Measurements from ENCODE around the gene SNRK. TPM values are rescaled to one million over a fixed set of nuclear protein-coding genes. Genes with fewer than 3 reads are reported as not detected.

SNRK gene
- total and polyA plus RNA-seq, 7 donors: 10.2 to 47.9 (median 35.1) TPM

GRCh38 chr3:43309372-43310305 is 23.3 kb downstream of the SNRK start:
- TF ChIP-seq POLR2AphosphoS5 (IDR thresholded peaks at IDR 0.05) (no peak), CTCF (IDR thresholded peaks at IDR 0.05) (no peak), EP300 (IDR thresholded peaks at IDR 0.05) (no peak), POLR2A (IDR thresholded peaks at IDR 0.05) (no peak)
- intact Hi-C loops (cut with DNase I): no loop called here
- Histone ChIP-seq H3K36me3 (peaks cover 0 to 11% (median 0%) of the 10 kb centered on the region in 4 donors), H3K9me3 (no peaks in the 10 kb centered on the region), H3K4me1 (peaks cover 0 to 15% (median 0%) of the 10 kb centered on the region in 4 donors), H3K4me3 (no peak overlapping the region), H3K27ac (no peak overlapping the region), H3K27me3 (no peaks in the 10 kb centered on the region)
- 96 to 97% methylated on average over 12 of the region's 12 CpGs for WGBS, 2 donors
- no peak for DNase-seq

DNA sequence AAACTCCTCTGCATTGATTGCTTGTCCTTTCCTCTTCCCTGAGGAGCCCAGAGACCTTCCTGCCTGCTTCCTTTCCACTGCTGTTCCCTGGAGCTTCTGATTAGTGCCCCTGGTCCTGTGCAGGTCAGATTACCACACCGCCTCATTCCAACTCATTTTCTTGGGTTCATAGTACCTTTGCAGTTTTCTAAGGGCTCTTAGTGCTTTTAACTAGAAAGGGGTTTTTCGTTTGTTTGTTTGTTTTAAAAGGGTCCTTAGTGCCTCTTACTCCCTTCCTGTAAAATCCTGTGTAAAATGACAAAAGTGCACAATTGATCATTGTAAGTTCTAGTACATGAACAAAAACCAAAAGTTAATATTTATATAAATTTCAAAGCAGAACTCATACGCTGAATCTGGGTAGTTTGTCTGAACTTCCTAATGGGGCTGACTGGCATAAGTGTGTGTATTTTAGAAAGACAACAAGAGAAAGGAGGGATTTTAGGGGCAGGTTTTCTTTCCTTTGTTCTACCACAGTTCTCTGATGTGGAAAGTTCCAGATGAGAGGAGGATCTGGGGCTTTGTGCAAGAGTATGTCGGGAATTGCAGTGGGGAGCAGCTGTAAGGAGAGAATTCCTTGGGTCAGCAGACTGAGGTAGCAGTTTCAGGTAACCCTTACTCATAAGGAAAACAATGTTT is 30.6 kb downstream of the SNRK start:
- no peak for TF ChIP-seq POLR2AphosphoS5 (IDR thresholded peaks at IDR 0.05)
- TF ChIP-seq EP300 (IDR thresholded peaks at IDR 0.05): no peak
- TF ChIP-seq CTCF (IDR thresholded peaks at IDR 0.05): no peak
- TF ChIP-seq POLR2A (IDR thresholded peaks at IDR 0.05): no peak
- H3K4me3 ChIP-seq: no peak overlapping the region
- no peaks in the 10 kb centered on the region for H3K36me3 ChIP-seq
- no peaks in the 10 kb centered on the region for H3K9me3 ChIP-seq
- no peaks in the 10 kb centered on the region for H3K27me3 ChIP-seq
- no peak for DNase-seq
- intact Hi-C loops (cut with DNase I): no loop called here
- peak overlapping the region in 2 of 4 donors; percentile 35 to 38 for H3K27ac ChIP-seq
- WGBS, 2 donors: 83 to 91% methylated on average over 4 of the region's 4 CpGs
- H3K4me1 ChIP-seq: peaks cover 0 to 61% (median 23%) of the 10 kb centered on the region in 4 donors

DNA sequence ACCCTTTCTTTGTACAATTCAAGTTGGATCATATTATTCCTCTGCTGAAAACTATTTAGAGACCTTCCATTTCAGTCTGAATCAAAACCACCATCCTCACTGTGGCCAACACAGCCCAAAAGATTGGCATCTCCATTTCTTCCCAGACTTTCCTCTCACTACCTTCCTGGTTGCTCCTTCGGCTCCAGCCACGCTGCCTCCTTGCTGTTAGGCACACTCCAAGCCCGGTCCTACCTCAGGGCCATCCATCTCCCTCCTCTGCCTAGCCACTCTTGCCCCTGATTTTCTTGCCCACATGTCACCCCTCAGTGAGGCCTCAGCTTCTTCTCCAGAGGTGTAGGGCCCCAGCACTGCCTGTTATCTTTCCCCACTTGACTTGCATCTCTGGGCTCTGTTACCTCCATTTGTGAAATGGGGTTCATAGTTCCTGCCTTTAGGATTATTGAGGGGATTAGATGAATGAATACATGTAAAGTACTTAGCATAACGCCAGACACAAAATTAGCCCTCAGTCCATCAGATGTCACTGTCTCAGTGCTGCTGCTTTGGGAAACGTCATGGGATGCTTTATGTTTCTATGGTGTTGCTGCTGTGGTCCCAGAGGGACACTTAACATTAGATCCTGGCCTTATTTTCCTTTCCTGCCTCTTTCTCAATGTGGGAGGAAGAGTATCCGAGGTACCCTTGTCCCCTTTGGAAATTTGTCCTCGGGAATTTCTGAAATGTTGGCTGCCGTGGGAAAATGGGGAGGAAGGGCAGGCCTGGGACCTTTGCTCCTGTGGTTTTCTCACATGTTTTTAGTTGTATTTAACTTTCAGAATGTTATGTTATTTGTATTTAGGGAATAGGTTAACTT is 31.3 kb downstream of the SNRK start:
- intact Hi-C loops (cut with DNase I): no loop called here
- DNase-seq: no peak
- TF ChIP-seq EP300 (IDR thresholded peaks at IDR 0.05) (no peak), POLR2AphosphoS5 (IDR thresholded peaks at IDR 0.05) (peak in 1 of 4 donors; percentile 17), POLR2A (IDR thresholded peaks at IDR 0.05) (no peak), CTCF (IDR thresholded peaks at IDR 0.05) (no peak)
- H3K4me3 ChIP-seq: no peak overlapping the region
- H3K4me1 ChIP-seq: peaks cover 0 to 61% (median 23%) of the 10 kb centered on the region in 4 donors
- H3K27me3 ChIP-seq: no peaks in the 10 kb centered on the region
- 82 to 84% methylated on average over 8 of the region's 8 CpGs for WGBS, 2 donors
- H3K9me3 ChIP-seq: no peaks in the 10 kb centered on the region
- no peaks in the 10 kb centered on the region for H3K36me3 ChIP-seq
- H3K27ac ChIP-seq: peak overlapping the region in 2 of 4 donors; percentile 35 to 38

GRCh38 chr3:43319376-43319775 is 33.0 kb downstream of the SNRK start:
- Histone ChIP-seq H3K9me3 (no peaks in the 10 kb centered on the region), H3K27me3 (no peaks in the 10 kb centered on the region), H3K27ac (no peak overlapping the region), H3K4me3 (no peak overlapping the region), H3K36me3 (no peaks in the 10 kb centered on the region), H3K4me1 (peaks cover 0 to 56% (median 23%) of the 10 kb centered on the region in 4 donors)
- intact Hi-C loops (cut with DNase I): no loop called here
- no peak for DNase-seq
- TF ChIP-seq EP300 (IDR thresholded peaks at IDR 0.05) (no peak), POLR2A (IDR thresholded peaks at IDR 0.05) (no peak), POLR2AphosphoS5 (IDR thresholded peaks at IDR 0.05) (no peak), CTCF (IDR thresholded peaks at IDR 0.05) (no peak)
- WGBS, 2 donors: 88 to 89% methylated on average over 6 of the region's 6 CpGs
